ENCODE data around the gene DOCK4.

Gene DOCK4

GRCh38 chr7:111836592-111836991 is 369.6 kb downstream of the DOCK4 start:
- Mint-ChIP-seq H3K4me3 (no peak overlapping the region), H3K27me3 (ENCODE audit: low read depth, poor library complexity) (no peaks in the 10 kb centered on the region), H3K4me1 (no peaks in the 10 kb centered on the region), H3K36me3 (ENCODE audit: low read depth) (peaks cover 38% of the 10 kb centered on the region), H3K27ac (no peak overlapping the region), H3K9me3 (peaks cover 11% of the 10 kb centered on the region)
- DNase-seq = no peak
- TF ChIP-seq, protein P1, sequence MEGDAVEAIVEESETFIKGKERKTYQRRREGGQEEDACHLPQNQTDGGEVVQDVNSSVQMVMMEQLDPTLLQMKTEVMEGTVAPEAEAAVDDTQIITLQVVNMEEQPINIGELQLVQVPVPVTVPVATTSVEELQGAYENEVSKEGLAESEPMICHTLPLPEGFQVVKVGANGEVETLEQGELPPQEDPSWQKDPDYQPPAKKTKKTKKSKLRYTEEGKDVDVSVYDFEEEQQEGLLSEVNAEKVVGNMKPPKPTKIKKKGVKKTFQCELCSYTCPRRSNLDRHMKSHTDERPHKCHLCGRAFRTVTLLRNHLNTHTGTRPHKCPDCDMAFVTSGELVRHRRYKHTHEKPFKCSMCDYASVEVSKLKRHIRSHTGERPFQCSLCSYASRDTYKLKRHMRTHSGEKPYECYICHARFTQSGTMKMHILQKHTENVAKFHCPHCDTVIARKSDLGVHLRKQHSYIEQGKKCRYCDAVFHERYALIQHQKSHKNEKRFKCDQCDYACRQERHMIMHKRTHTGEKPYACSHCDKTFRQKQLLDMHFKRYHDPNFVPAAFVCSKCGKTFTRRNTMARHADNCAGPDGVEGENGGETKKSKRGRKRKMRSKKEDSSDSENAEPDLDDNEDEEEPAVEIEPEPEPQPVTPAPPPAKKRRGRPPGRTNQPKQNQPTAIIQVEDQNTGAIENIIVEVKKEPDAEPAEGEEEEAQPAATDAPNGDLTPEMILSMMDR (IDR thresholded peaks at IDR 0.05) = no peak

- peaks cover 42% of the 10 kb centered on the region for H3K36me3 Mint-ChIP-seq (ENCODE audit: low read depth)
- H3K27ac Mint-ChIP-seq = no peak overlapping the region
- DNase-seq = no peak
- no peaks in the 10 kb centered on the region for H3K4me1 Mint-ChIP-seq
- H3K27me3 Mint-ChIP-seq (ENCODE audit: low read depth, poor library complexity) = no peaks in the 10 kb centered on the region
- TF ChIP-seq, protein P1 (IDR thresholded peaks at IDR 0.05) = no peak
- peaks cover 11% of the 10 kb centered on the region for H3K9me3 Mint-ChIP-seq
- H3K4me3 Mint-ChIP-seq = no peak overlapping the region
Measured at GRCh38 chr7:111835066-111835465, 371.1 kb downstream of the DOCK4 start.

GRCh38 chr7:111834367-111834766 is 371.8 kb downstream of the DOCK4 start:
- H3K4me3 Mint-ChIP-seq = no peak overlapping the region
- peaks cover 40% of the 10 kb centered on the region for H3K36me3 Mint-ChIP-seq (ENCODE audit: low read depth)
- TF ChIP-seq, protein P1 (IDR thresholded peaks at IDR 0.05) = no peak
- no peak overlapping the region for H3K27ac Mint-ChIP-seq
- no peak for DNase-seq
- H3K9me3 Mint-ChIP-seq = peaks cover 11% of the 10 kb centered on the region
- no peaks in the 10 kb centered on the region for H3K27me3 Mint-ChIP-seq (ENCODE audit: low read depth, poor library complexity)
- H3K4me1 Mint-ChIP-seq = no peaks in the 10 kb centered on the region

DNA sequence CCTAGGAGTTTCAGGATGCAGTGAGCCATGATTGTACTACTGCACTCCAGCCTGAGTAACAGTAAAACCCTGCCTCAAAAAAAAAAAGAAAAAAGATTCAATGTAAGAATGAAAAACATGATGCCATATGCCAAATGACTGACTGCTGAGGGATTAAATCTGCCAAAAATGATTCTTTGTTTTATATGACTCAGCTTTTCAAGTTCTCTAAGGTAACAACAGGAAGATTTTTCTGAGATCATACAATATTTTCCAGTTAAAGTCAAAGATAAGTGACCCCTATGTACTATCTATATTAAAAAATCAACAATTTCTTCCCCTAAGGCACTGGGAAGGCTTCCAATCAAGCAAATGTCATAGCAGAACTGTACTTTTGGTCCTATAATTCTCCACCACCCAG is 372.7 kb downstream of the DOCK4 start:
- DNase-seq = no peak
- H3K27ac Mint-ChIP-seq = no peak overlapping the region
- peaks cover 11% of the 10 kb centered on the region for H3K9me3 Mint-ChIP-seq
- no peaks in the 10 kb centered on the region for H3K27me3 Mint-ChIP-seq (ENCODE audit: low read depth, poor library complexity)
- no peaks in the 10 kb centered on the region for H3K4me1 Mint-ChIP-seq
- no peak overlapping the region for H3K4me3 Mint-ChIP-seq
- TF ChIP-seq, protein P1 (IDR thresholded peaks at IDR 0.05) = no peak
- peaks cover 33% of the 10 kb centered on the region for H3K36me3 Mint-ChIP-seq (ENCODE audit: low read depth)

- H3K4me1 Mint-ChIP-seq = no peaks in the 10 kb centered on the region
- H3K4me3 Mint-ChIP-seq = no peak overlapping the region
- peaks cover 22% of the 10 kb centered on the region for H3K36me3 Mint-ChIP-seq (ENCODE audit: low read depth)
- no peaks in the 10 kb centered on the region for H3K27me3 Mint-ChIP-seq (ENCODE audit: low read depth, poor library complexity)
- TF ChIP-seq, protein P1 (IDR thresholded peaks at IDR 0.05) = no peak
- no peak overlapping the region for H3K27ac Mint-ChIP-seq
- peaks cover 11% of the 10 kb centered on the region for H3K9me3 Mint-ChIP-seq
- DNase-seq = no peak
Measured at GRCh38 chr7:111832174-111832573, 374.0 kb downstream of the DOCK4 start.

- Mint-ChIP-seq H3K36me3 (ENCODE audit: low read depth) (peaks cover 22% of the 10 kb centered on the region), H3K4me1 (peaks cover 6% of the 10 kb centered on the region), H3K4me3 (no peak overlapping the region), H3K27ac (peak overlapping the region; percentile 44), H3K27me3 (ENCODE audit: low read depth, poor library complexity) (peaks cover 2% of the 10 kb centered on the region), H3K9me3 (no peaks in the 10 kb centered on the region)
- TF ChIP-seq, protein P1 (IDR thresholded peaks at IDR 0.05) = no peak
- no peak for DNase-seq
Measured at GRCh38 chr7:111829221-111829620, 377.0 kb downstream of the DOCK4 start.
